ENCODE measurements around the gene FBLN2.
"Not testable (repeated sequence)": the region's sequence is repeated elsewhere in the genome, so short reads cannot be mapped to it uniquely, and the experiment has no call there.

Gene FBLN2

DNA sequence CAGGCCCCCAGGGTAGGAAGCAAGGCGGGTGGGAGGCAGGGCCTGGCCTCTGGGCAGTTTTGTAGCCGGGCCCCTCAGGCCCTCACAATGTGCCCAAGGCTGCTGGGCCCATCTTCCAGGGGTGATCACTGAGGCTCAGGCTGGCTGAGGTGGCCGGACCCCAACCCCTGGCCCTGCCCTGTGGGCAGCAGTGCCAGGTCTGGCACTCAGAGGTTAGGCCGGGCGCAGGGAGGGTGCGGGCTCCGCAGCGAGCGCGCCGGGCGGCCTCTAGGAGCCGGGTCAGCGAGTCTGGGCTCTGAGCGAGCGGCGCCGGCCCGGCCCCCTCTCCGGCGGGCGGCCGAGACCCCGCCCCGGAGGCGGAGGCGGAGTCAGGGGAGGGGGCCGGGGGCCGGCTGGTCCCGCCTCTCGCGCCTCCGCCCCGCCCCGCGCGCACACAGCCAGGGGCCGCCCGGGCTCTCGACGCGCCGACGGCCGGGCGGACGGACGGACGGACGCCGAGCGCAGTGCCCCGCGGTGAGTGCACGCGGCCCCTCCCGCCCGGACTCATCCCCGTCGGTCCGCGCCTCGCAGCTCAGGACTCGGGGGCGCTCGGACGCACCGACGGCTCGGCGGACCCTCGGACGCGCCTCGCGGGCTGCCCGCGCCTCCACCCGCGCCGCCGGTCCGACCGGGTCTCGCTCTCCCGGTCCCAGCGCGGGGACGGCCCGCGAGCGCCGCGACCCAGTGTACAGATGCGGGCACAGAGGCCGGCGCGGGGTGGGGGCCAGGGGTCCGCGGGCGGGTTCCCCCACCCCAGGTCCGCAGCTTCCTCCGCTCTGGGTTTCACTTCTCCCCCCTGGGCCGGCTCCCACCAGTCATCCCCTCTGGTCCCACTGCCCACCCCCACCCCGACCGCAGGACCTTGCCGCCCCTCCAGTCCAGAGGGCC is at the start of gene FBLN2:
FBLN2 (plus strand) TSS at position 430 of the 927 bp plus-strand sequence. CDS start 21,231 bp downstream, outside the sequence.
- peak; percentile 56 for DNase-seq

DNA sequence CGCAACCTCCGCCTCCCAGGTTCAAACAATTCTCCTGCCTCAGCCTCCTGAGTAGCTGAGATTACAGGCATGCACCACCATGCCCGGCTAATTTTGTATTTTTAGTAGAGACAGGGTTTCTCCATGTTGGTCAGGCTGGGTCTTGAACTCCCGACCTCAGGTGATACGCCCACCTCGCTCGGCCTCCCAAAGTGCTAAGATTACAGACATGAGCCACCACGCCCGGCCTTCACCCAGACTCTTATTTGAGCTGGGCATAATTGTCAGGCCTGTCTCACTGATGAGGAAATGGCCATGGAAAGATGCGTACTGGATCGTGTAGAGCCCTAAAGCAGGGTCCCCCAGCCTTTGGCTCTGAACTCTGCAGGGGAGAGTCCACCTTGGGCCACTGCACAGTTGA is 49.7 kb upstream of the FBLN2 start:
- not testable (repeated sequence) for DNase-seq

DNA sequence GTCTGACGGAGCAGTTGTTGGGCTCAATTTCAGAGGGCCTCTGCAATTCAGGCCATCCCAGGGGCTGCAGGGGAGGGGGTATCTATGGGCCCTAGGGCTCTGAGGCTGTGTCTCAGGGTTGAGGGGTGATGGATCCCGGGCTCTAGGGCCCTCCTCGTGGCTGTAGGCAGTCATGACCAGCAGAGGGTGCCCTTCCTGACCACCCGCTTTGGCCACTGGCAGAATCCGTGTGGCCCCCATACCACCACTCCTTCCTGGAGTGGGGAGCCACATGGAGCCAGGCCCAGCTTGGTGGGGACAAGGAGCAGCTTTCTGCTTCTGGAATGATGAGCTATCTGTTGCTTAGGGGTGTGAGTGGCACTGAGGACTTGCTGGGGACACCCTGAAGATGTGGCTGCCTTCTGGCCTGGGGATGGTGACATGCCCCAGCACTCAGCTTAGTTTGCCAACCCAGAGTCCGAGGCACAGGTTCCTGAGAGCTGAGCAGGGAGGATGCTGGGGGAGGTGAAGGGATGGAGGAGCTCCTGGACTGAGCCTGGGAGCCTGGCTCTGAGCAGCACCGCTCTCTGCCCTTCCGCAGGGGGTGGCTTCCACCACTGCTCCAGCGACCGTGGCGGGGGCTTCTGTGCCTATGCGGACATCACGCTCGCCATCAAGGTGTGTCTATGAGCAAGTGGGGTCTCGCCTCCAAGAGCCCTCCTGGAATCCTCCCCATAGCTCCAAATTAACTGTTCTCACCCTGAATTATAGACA is 48.6 kb upstream of the FBLN2 start:
- no peak for DNase-seq

DNA sequence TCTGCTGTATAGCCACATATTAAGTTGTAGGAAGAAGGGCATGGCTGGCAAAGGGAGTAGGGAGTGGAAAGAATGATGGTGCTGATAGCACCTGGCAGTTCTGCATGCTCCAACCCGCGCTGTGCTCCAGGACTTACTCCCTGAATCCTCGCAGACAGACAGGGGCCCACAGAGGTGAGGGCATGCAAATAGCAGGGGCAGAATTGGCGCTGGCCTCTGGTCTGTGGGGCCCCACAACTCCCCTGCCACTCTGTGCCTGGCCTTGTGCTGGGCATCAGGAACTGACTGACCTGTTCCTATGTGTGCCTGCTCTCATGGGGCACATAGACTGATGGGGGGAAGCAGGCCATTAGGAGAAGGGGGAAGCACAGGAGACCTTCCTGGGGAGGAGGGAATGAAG is 47.9 kb upstream of the FBLN2 start:
- no peak for DNase-seq

DNA sequence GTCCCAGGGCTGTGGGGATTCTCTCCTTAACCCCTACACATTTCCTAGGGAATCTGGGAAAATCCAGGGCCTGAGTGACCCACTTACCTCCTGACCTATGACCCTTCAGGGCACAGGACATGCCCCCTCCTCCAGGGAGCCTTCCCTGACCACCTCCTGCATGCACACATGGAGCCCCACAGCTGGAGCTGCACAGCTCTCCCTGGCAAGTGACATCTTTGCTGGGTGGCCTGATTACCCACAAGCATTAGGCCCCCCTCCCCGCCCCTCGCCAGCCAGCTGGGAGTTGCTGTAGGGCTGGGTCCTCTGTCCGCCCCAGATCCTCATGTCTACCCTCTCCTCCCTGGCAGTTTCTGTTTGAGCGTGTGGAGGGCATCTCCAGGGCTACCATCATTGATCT is 47.4 kb upstream of the FBLN2 start:
- no peak for DNase-seq

DNA sequence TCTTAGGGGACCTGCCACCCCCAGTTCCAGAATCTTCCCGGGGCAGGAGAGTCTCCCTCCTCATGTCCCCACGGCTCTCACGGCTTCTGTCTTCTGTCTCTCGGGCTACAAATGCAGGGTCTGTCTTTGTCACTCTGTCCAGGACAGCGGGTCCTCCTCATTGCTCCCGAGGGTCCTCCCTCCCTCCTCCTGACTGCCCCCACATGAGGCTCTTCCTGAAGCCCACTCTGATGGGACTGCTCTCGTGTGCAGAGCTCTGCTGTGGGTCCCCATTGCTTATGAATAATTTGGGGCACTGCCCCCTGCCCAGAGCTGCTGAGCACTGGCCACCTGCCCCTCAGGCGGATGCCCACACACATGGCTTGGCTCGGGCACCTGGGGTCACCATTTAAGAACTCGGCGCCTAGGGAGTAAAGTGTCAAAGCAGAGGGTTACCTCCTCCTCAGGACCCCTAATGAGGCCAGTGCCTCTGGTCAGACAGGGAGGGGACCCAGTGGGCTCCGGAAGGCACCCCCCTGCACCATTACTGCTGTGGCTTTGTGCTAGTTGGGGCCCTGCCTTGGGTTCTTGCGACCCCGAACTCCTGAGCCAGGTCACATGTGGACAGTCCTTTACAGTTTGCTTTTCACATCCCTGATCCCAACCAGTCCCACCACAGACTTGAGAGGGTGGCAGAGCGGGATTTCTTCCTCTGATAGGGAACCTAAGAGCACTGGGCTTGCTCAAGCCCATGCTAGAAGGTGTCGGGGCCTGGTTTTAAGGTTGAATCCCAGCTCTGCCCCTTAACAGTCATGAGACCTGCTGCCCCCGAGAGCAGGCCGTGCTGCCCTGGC is 46.8 kb upstream of the FBLN2 start:
- DNase-seq: no peak

DNA sequence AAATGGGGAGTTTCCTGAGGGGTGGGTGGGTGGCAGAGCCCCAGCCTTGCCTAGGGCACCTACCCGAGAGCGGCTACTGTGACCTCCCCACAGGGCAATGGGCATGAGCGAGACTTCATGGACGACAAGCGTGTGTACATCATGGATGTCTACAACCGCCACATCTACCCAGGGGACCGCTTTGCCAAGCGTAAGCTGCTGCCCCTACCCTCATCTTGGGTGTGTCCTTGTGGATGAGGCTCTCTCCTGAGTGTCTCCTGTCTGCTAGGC is 46.2 kb upstream of the FBLN2 start:
- DNase-seq: no peak

DNA sequence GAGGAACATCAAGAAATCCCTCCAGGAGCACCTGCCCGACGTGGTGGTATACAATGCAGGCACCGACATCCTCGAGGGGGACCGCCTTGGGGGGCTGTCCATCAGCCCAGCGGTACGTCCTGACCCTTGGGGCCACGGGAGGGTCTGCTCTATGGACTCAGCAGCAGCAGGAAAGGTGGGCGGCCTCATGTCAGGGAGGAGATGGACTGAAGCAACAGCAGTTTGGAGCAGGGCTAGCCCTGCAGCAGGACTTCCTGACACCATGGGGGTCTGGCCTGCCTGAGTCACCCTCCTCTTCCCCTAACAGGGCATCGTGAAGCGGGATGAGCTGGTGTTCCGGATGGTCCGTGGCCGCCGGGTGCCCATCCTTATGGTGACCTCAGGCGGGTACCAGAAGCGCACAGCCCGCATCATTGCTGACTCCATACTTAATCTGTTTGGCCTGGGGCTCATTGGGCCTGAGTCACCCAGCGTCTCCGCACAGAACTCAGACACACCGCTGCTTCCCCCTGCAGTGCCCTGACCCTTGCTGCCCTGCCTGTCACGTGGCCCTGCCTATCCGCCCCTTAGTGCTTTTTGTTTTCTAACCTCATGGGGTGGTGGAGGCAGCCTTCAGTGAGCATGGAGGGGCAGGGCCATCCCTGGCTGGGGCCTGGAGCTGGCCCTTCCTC is 44.6 kb upstream of the FBLN2 start:
- no peak for DNase-seq

DNA sequence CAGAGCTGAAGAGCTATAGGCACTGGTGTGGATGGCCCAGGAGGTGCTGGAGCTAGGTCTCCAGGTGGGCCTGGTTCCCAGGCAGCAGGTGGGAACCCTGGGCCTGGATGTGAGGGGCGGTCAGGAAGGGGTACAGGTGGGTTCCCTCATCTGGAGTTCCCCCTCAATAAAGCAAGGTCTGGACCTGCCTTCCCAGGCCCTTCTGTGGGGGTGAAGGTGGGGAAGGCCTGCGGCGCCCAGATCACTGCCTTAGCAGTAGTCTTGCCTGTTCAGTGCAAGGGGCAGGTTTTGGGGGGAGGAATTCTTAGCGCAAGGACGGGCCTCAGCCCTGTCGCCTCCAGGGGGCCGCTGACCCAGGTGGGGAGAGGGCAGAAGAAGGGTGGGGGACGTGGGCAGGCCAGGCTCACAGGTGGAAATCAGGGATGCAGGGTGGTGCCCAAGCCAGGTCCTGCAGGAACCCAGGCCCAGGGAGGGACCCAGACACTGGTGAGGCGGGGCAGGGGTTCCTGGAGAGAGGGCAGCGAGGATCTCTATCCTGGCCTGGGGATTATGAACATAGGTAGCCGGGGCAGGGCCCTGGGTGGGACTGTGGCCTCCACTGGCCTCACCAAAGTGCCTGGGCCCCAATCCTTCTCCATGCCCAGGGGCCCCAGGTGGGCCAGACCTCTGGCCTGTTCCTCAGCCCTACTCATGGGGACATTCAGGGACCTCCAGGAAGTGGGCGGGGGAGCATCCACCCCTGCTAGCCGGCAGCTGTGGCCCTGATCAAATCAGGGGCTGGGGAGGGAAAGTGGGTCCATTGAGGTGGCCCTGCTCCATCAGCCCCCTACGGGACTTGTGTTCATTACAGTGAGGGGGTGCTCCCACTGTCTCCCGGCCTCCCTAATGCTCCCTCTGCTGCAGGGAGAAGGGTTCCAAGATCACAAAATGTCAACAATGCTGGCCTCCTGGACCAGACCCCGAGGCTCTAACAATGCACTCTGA is 43.5 kb upstream of the FBLN2 start:
- DNase-seq: no peak

DNA sequence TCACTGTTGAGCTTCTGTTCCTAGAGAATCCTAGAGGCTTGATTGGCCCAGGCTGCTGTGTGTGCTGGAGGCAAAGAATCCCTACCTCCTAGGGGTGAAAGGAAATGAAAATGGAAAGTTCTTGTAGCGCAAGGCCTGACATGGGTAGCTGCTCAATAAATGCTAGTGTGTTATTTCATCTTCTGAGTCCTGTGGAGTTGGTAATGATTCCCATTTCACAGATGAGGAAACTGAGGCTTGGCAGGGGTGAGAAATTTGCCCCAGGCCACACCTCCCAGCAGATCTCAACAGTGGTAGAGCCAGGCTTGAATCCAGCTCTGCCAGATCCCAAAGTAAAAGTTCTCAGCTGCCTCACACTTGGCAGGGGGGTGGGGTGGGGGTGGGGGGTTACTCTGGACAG is 42.7 kb upstream of the FBLN2 start:
- DNase-seq: no peak

DNA sequence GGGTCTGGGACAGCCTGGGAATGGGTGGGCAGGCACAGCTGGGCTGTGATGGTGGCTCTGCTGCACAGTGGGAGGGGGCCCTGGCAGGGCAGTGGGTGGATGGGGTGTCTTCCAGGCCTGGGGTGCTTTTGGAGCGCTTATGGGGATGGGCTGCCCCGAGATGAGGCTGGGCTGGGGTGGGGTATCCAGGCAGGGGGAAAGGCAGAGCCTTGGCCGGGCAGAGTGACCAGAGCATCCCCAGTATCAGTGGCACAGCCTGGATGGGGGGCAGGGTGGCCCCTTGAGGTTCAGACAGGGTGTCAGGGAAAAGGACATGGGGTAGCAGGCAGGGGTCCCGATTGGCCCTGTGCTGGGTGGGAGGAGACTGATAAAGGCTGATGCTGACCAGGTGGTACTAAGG is 42.2 kb upstream of the FBLN2 start:
- no peak for DNase-seq

DNA sequence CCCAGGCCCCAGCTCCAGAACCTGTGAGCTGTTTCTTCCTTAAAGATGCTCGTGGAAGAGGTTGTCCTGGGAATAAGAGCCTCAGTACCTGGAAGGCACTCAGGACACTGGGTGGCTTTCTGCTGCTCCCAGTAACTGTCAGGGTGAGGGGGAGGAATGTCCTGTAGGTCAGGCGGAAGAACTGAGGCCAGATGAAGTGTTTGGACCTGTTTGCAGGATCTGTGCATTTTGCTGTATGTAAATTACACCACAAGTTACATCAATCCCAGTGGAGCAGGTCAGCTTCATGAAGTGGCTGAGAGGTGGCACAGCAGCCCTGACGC is 41.7 kb upstream of the FBLN2 start:
- DNase-seq: no peak

DNA sequence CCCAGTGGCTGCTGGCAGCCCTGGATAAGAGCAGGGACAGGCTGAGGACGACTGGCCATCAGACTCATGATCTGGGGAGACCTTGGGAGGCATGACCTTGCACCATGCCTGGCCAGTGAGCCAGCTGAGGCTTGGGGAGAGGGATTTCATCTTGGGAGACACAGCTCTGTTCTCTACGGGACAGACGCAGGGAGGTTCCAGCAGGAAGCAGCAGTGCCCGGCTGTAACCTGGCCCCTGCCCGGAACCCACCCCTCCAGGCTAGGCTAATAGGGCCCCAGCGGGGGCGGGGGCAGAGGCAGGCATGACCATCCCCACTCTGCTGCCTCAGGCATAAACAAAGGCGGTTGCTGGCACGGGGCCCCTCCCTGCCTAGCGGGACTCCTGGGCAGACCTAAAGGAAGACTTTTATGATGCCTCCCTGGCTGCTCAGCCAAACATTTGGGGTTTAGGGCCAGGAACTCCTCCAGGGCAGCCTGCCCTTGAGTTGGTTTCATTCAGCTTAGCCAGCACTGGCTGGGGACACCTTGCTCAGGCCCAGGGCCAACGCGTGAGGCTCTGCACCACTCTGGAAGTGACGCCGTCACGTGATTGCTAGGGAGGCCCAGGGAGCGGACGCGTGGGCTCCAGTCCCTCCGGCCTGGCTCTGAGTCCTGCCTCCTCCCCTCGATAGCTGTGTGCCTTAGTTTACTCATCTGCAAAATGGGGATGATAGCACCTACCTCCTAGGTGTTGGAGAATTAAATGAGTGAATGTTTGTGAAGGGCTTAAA is 41.2 kb upstream of the FBLN2 start:
- DNase-seq: no peak

DNA sequence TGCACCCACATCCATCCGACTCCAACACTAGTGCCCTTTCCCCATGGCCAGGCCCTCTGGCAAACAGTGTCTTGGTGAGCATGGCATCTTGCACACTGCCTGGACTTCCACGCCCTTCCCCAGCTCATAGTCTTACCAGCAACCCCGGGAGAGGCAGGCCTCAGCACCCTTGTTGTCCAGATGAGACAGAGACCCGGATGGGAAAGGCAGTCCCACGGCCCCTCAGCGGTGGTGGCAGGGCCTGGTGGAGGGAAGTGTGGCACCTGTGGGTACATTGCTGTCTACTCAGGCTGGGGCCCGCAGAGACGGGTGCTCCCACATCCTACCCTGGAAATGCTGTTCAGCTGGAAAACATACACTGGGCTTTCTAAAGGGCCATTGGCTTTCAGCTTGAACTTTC is 40.4 kb upstream of the FBLN2 start:
- no peak for DNase-seq

DNA sequence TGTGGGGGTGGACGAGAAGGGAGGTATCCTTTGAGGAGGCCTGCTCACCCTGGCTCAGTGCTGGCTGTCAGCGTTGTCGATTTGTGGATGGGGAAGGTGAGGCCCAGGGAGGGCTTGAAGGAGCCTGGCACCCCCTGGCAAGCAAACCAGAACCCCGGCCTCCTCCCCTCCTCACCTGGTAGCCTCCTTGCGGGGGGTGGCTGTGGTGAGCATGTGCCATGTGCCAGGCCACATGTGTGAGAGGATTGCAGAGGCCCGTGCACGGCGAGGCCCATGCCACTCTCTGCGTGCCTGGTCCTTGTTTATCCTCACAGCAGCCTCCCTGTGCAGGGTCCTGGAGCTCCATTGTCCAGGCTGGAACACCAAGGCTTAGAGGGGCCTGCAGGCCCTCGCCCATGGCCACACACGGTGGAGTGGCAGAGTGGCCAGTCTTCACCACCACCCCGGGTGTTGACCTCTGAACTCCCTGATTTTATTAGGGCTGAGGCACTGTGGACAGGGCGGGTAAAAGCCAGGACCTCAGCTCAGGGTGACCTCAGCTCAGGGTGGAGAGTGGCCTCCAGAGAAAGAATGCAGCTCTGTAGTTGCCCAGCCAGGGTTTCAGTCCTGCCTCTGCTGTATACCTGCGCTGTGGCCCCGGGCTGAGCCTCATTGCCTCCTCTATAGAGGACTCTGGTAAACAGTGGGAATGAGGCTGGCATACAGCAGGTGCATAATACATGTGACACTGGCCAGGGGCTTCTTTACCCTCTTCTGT is 39.7 kb upstream of the FBLN2 start:
- no peak for DNase-seq

DNA sequence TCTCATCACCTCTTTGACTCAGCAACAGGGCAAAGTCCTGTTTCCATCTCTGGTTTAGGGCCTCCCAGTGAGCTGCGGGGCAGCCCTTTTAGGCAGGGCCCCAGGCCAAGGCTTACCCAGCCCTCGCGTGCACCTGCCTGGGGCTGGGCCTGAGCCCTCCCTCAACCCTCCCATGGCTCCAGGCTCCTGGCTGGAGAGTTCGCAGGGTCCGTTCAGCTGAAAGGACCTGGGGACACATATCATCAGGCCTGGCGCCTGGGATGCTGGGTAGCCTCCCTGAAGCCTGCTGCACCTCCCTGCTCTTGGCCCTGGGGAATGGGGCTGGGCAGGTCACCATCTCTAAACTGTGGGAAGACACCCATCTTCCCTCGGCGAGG is 39.1 kb upstream of the FBLN2 start:
- no peak for DNase-seq

DNA sequence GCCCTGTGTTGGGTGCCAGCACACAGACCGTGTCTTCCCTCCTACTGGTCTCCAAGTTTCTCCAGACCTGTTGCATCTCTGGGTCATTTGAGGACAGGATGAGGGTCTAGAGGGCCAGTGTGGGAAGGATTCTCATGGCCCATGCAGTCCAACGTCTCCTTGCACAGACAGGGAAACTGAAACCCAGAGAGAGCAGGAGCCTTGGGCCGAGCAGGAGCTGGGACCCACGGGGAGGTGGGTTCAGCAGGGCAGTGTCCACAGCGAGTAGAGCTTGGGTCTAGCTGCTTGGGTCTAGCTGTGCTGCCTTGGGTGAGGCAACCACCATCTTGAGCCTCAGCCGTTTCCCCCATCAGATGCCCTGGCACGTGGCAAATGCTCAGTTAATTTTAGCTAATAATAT is 36.5 kb upstream of the FBLN2 start:
- no peak for DNase-seq

DNA sequence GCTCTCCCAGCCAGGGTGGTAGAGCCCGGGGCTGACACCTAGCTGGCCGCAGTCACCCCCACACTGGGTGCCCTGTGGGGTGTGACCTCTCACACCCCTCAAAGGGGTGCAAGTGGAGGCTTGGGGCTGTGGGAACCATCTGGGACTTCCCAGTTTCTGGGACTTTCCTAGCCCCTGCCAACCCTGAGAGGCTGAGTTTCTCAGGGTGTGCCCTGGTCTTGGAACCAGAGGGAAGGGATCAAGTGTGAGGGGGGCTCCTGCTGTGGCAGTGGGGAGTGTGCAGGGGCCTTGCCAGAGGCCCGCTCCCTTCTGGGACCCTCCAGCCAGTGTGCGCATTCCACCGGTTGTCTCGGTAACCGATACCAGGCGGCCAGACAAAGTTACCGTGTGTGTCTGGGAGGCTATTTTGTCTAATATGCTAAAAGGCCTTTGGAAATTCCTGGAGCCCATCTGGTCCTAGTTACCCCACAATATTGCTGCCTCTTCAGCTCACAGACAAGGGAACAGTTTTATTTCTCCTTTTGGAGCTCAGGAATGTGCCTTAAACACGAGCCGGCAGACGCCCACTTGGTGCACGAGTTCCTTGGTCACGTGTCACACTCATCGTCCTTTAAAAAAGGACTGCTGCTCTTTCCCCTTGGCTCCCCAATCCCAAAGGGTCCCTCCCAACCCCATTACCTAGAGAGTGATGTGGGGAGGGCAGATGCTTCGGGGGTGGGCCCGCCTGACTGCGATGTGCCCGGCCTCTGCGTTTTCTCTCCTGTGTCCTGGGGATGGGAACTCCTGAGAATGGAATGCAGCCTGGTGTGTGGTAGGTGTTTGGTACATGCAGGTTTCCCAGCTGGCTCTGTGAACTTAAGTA is 35.6 kb upstream of the FBLN2 start:
- peak; percentile 78 for DNase-seq

DNA sequence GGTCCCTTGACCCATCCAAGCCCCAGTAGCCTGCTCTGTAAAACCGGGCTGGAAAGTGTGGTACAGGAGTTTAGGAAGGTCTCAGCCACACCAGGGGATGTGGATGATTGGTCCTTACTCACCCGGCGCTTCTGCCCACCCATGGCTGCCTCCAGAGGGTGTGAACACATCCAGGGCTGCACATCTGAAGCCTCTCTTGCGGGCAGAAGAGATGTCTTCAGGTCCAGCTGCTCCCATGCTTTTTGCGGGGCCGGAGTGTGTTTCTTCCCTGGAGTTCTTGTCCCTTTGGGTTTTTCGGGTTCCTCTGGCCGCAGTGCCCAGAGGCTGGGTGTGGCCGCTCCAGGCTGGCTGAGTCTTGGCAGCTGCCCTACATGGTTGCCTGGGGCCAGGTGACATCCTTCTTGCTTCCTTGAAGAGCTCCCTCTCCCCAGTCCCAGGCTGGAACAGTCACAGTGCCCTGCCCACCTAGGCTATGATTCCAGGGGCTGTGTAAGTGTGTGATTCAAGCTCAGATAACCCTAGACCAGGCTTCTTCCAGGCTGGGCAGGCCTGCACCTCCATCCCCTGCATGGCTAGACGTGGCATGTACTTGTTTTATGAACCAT is 34.9 kb upstream of the FBLN2 start:
- DNase-seq: no peak
